ENCODE results near the gene MSGN1.

GRCh38 chr2:17864676-17865075 is 48.4 kb downstream of the MSGN1 start:
- TF ChIP-seq POLR2A (IDR thresholded peaks at IDR 0.05) (no peak), CTCF (IDR thresholded peaks at IDR 0.05) (no peak)
